Uterus (tissue), 4 donors: ENCODE results near the gene RABGAP1L. TPM values are rescaled to one million over a fixed set of nuclear protein-coding genes. Genes with fewer than 3 reads are reported as not detected.
A peak's percentile ranks its signal among the peaks of the same experiment; 100 is the strongest.

Source experiments
- DNase-seq, 2 donors: peaks; one replicate each; pipeline ENCODE4 v3.0.0-alpha.2; 2019 to 2020
- H3K27ac ChIP-seq, 2 donors: fragments of 200-600 bp; sonication (generic); 1 replicate in 1 of 2; 2 replicates in 1 of 2; pipeline ENCODE4 v1.5.1; 2016 to 2018
- H3K27me3 ChIP-seq, 2 donors: fragments of 200-600 bp; sonication (generic); one replicate each; pipeline ENCODE4 v1.5.1; 2018 to 2019; ENCODE audit warnings: control low read depth in 1 of 2
- H3K36me3 ChIP-seq, 2 donors: fragments of 200-600 bp; sonication (generic); one replicate each; pipeline ENCODE4 v1.5.1; 2019; ENCODE audit warnings: control low read depth in 1 of 2
- H3K4me1 ChIP-seq, 2 donors: fragments of 200-600 bp; sonication (generic); one replicate each; pipeline ENCODE4 v1.5.1; 2018 to 2019; ENCODE audit warnings: control low read depth in 1 of 2
- H3K4me3 ChIP-seq, 2 donors: fragments of 200-600 bp; sonication (generic); 1 replicate in 1 of 2; 2 replicates in 1 of 2; pipeline ENCODE4 v1.5.1; 2018 to 2019; ENCODE audit warnings: mild to moderate bottlenecking in 1 of 2
- H3K9me3 ChIP-seq, 2 donors: fragments of 200-600 bp; sonication (generic); one replicate each; pipeline ENCODE4 v1.5.1; 2019; ENCODE audit warnings: control low read depth in 1 of 2
- CTCF ChIP-seq, 4 experiments: fragments of 200-600 bp in 2 of 4; fragments of 450-650 bp in 2 of 4; sonication (generic) in 2 of 4; IDR thresholded peaks; one replicate each; pipeline ENCODE4 v1.5.1; 2016 to 2019; ENCODE audit warnings: antibody characterized with exemption in 4 of 4, mild to moderate bottlenecking in 2 of 4, moderate library complexity in 1 of 4
- POLR2A ChIP-seq, 2 donors: fragments of 450-650 bp; IDR thresholded peaks; one replicate each; pipeline ENCODE4 v1.6.1; 2016; ENCODE audit warnings: antibody characterized with exemption in 2 of 2, mild to moderate bottlenecking in 1 of 2, moderate library complexity in 1 of 2
- intact Hi-C: fragments of 100-400 bp; cut with DNase I; formaldehyde crosslinking; loops from one replicate; pipeline ENCODE4 v1.15.1; 2023; ENCODE audit warnings: low total_unique reads
- total RNA-seq, 4 donors: library from RNA; depleted of rRNA in 3 of 4; stranded (reverse); fragments of >200 nt in 3 of 4; gene quantifications; one replicate each; pipeline versions ENCODE4 v1.1.0 to v1.2.4, GENCODE V29; 2014 to 2023
- donor health status: DM: yes; HTN: yes; CAD: no.

RABGAP1L gene
- total RNA-seq, 4 donors from 2014 or later, result 19.1 to 93.7 (median 35.1) TPM

GRCh38 chr1:174211486-174211885 lies 52.2 kb downstream of the RABGAP1L start:
- Histone ChIP-seq H3K27ac (no peak overlapping the region), H3K36me3 (no peaks in the 10 kb centered on the region), H3K9me3 (no peaks in the 10 kb centered on the region), H3K27me3 (no peaks in the 10 kb centered on the region), H3K4me3 (no peak overlapping the region), H3K4me1 (no peaks in the 10 kb centered on the region)
- DNase-seq, result no peak
- TF ChIP-seq CTCF (IDR thresholded peaks at IDR 0.05), result no peak
- no peak for TF ChIP-seq POLR2A (IDR thresholded peaks at IDR 0.05)
- intact Hi-C loops, result no loop called here

- no peak for DNase-seq
- Histone ChIP-seq H3K36me3 (no peaks in the 10 kb centered on the region), H3K27me3 (no peaks in the 10 kb centered on the region), H3K9me3 (no peaks in the 10 kb centered on the region), H3K27ac (no peak overlapping the region), H3K4me1 (peaks cover 0 to 5% of the 10 kb centered on the region in 2 donors), H3K4me3 (no peak overlapping the region)
- TF ChIP-seq CTCF (IDR thresholded peaks at IDR 0.05) (no peak), POLR2A (IDR thresholded peaks at IDR 0.05) (no peak)
- intact Hi-C loops, result no loop called here
These were observed 56.4 kb downstream of the RABGAP1L start for GRCh38 chr1:174215766-174216165.

- H3K4me1 ChIP-seq, result peaks cover 0 to 5% of the 10 kb centered on the region in 2 donors
- DNase-seq, result no peak
- no peak overlapping the region for H3K4me3 ChIP-seq
- H3K36me3 ChIP-seq, result no peaks in the 10 kb centered on the region
- H3K27ac ChIP-seq, result no peak overlapping the region
- TF ChIP-seq CTCF (IDR thresholded peaks at IDR 0.05), result no peak
- TF ChIP-seq POLR2A (IDR thresholded peaks at IDR 0.05), result no peak
- no peaks in the 10 kb centered on the region for H3K27me3 ChIP-seq
- no peaks in the 10 kb centered on the region for H3K9me3 ChIP-seq
- intact Hi-C loops, result no loop called here
These were observed 57.9 kb downstream of the RABGAP1L start for GRCh38 chr1:174217248-174217647.

- H3K27ac ChIP-seq, result no peak overlapping the region
- peaks cover 0 to 5% of the 10 kb centered on the region in 2 donors for H3K4me1 ChIP-seq
- DNase-seq, result no peak
- H3K27me3 ChIP-seq, result no peaks in the 10 kb centered on the region
- TF ChIP-seq POLR2A (IDR thresholded peaks at IDR 0.05) (no peak), CTCF (IDR thresholded peaks at IDR 0.05) (peak; percentile 48 to 69 (median 54))
- H3K36me3 ChIP-seq, result no peaks in the 10 kb centered on the region
- H3K4me3 ChIP-seq, result no peak overlapping the region
- H3K9me3 ChIP-seq, result no peaks in the 10 kb centered on the region
- intact Hi-C loops, result no loop called here
These were observed 58.7 kb downstream of the RABGAP1L start for GRCh38 chr1:174217787-174218574.

- intact Hi-C loops, result no loop called here
- TF ChIP-seq CTCF (IDR thresholded peaks at IDR 0.05) (no peak), POLR2A (IDR thresholded peaks at IDR 0.05) (no peak)
- no peak overlapping the region for H3K27ac ChIP-seq
These were observed 59.7 kb downstream of the RABGAP1L start for GRCh38 chr1:174218983-174219382.

More at GRCh38 chr1:174218983-174219382, 59.7 kb downstream of the RABGAP1L start:
- no peak overlapping the region for H3K4me3 ChIP-seq
- no peaks in the 10 kb centered on the region for H3K36me3 ChIP-seq
- DNase-seq, result no peak
- H3K4me1 ChIP-seq, result peaks cover 0 to 5% of the 10 kb centered on the region in 2 donors
- H3K27me3 ChIP-seq, result no peaks in the 10 kb centered on the region
- no peaks in the 10 kb centered on the region for H3K9me3 ChIP-seq
